Measurements from ENCODE around the gene B4GALNT2.

B4GALNT2 gene

GRCh38 chr17:49196520-49196919 lies 64.0 kb downstream of the B4GALNT2 start:
- TF ChIP-seq PPARA (CRISPR knock-in tag; IDR thresholded peaks at IDR 0.05; ENCODE audit: borderline replicate concordance) (no peak), TCF4 (CRISPR knock-in tag; IDR thresholded peaks at IDR 0.05; ENCODE audit: borderline replicate concordance) (no peak), GLIS3 (CRISPR knock-in tag; IDR thresholded peaks at IDR 0.05) (no peak), SNAI2 (CRISPR knock-in tag; IDR thresholded peaks at IDR 0.05) (no peak), CSRNP3 (CRISPR knock-in tag; IDR thresholded peaks at IDR 0.05) (no peak), RARB (CRISPR knock-in tag; IDR thresholded peaks at IDR 0.05) (no peak), TOX (CRISPR knock-in tag; IDR thresholded peaks at IDR 0.05; ENCODE audit: borderline replicate concordance) (no peak), ZNF565 (CRISPR knock-in tag; conservative IDR thresholded peaks at IDR 0.05; ENCODE audit: low read depth) (no peak), ZC3H10 (CRISPR knock-in tag; IDR thresholded peaks at IDR 0.05) (no peak), POU6F1 (CRISPR knock-in tag; IDR thresholded peaks at IDR 0.05; ENCODE audit: borderline replicate concordance, low read depth) (no peak), PATZ1 (CRISPR knock-in tag; IDR thresholded peaks at IDR 0.05; ENCODE audit: borderline replicate concordance) (no peak), CREB5 (CRISPR knock-in tag; IDR thresholded peaks at IDR 0.05; ENCODE audit: low read depth) (no peak), ISL1 (CRISPR knock-in tag; IDR thresholded peaks at IDR 0.05) (no peak), ZFP3 (CRISPR knock-in tag; IDR thresholded peaks at IDR 0.05) (no peak), ZNF8 (CRISPR knock-in tag; IDR thresholded peaks at IDR 0.05) (no peak), ZNF70 (CRISPR knock-in tag; IDR thresholded peaks at IDR 0.05) (no peak), BACH2 (CRISPR knock-in tag; IDR thresholded peaks at IDR 0.05; ENCODE audit: borderline replicate concordance) (no peak), ESRRG (CRISPR knock-in tag; IDR thresholded peaks at IDR 0.05) (no peak), ZFP30 (CRISPR knock-in tag; IDR thresholded peaks at IDR 0.05) (no peak)
- ATAC-seq, result no peak

- TF ChIP-seq TOX (CRISPR knock-in tag; IDR thresholded peaks at IDR 0.05; ENCODE audit: borderline replicate concordance) (no peak), ZNF70 (CRISPR knock-in tag; IDR thresholded peaks at IDR 0.05) (no peak), PATZ1 (CRISPR knock-in tag; IDR thresholded peaks at IDR 0.05; ENCODE audit: borderline replicate concordance) (no peak), TCF4 (CRISPR knock-in tag; IDR thresholded peaks at IDR 0.05; ENCODE audit: borderline replicate concordance) (no peak), CSRNP3 (CRISPR knock-in tag; IDR thresholded peaks at IDR 0.05) (no peak), CSDC2 (CRISPR knock-in tag; IDR thresholded peaks at IDR 0.05) (no peak), ZC3H10 (CRISPR knock-in tag; IDR thresholded peaks at IDR 0.05) (no peak), RARB (CRISPR knock-in tag; IDR thresholded peaks at IDR 0.05) (no peak), ZNF8 (CRISPR knock-in tag; IDR thresholded peaks at IDR 0.05) (no peak), TSHZ2 (CRISPR knock-in tag; IDR thresholded peaks at IDR 0.05) (no peak), ESRRG (CRISPR knock-in tag; IDR thresholded peaks at IDR 0.05) (no peak), ZFP30 (CRISPR knock-in tag; IDR thresholded peaks at IDR 0.05) (no peak), CREB5 (CRISPR knock-in tag; IDR thresholded peaks at IDR 0.05; ENCODE audit: low read depth) (no peak), OSR1 (CRISPR knock-in tag; IDR thresholded peaks at IDR 0.05) (no peak)
- ATAC-seq, result no peak
These were observed 64.9 kb downstream of the B4GALNT2 start for GRCh38 chr17:49197346-49197998.
